ENCODE results near the gene SLC9A9.

Gene SLC9A9

DNA sequence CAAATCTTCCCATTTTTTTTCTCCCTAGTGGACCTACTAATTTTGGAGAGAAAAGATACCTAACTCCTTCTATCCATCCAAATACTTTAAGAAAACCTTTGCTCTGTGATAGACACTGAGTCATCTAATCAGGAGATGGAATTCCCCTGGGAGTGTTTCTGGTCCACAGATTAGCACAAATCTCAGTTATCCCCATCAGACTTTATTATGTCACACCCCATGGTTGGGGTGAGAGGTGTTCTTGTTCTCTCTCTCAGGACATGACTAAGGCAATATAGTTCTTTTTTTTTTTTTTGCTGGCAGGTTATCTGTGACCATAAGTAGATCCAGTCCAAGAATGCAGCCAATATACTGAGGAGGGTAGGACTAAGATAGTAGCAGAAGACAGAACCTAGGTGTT is 15.8 kb downstream of the SLC9A9 start:
- no peaks in the 10 kb centered on the region for H3K79me1 ChIP-seq (ENCODE audit: low read length)
- H3K4me1 ChIP-seq (ENCODE audit: control insufficient read depth in 1 of 2, insufficient read depth in 2 of 2, low read length in 2 of 2), result no peaks in the 10 kb centered on the region
- H3K23ac ChIP-seq (ENCODE audit: low read length), result no peak overlapping the region
- no peak overlapping the region for H3K4ac ChIP-seq (ENCODE audit: low read depth, low read length)
- no peaks in the 10 kb centered on the region for H3K79me2 ChIP-seq (ENCODE audit: control insufficient read depth, insufficient read depth, low read length, poor library complexity)
- H4K91ac ChIP-seq (ENCODE audit: low read depth, low read length), result no peak overlapping the region
- no peak overlapping the region for H2BK5ac ChIP-seq (ENCODE audit: low read depth, low read length, poor library complexity)
- no peak overlapping the region for H3K4me2 ChIP-seq (ENCODE audit: low read length)
- no peak overlapping the region for H2BK120ac ChIP-seq (ENCODE audit: insufficient read depth, low read length, poor library complexity)
- H2BK12ac ChIP-seq (ENCODE audit: low read length), result no peak overlapping the region
- H3K18ac ChIP-seq (ENCODE audit: low read length), result no peak overlapping the region
- no peak overlapping the region for H4K8ac ChIP-seq (ENCODE audit: low read depth, low read length)
- H3K4me3 ChIP-seq (ENCODE audit: low read depth, low read length), result no peak overlapping the region
- H3K9me3 ChIP-seq (ENCODE audit: insufficient read depth, low read depth, low read length), result no peaks in the 10 kb centered on the region
- H3K14ac ChIP-seq (ENCODE audit: low read length), result no peak overlapping the region
- H3K27me3 ChIP-seq (ENCODE audit: insufficient read depth, low read length), result no peaks in the 10 kb centered on the region
- H3K9ac ChIP-seq (ENCODE audit: low read length), result no peak overlapping the region
- no peak overlapping the region for H2AFZ ChIP-seq (ENCODE audit: insufficient read depth, low read length, poor library complexity)
- no peak overlapping the region for H2AK5ac ChIP-seq (ENCODE audit: low read length)
- H4K12ac ChIP-seq (ENCODE audit: low read depth, low read length), result no peak overlapping the region
- H3K27ac ChIP-seq (ENCODE audit: low read depth, low read length), result no peak overlapping the region
- DNase-seq, result peak in 1 of 2 donors; percentile 21
- no peaks in the 10 kb centered on the region for H3K36me3 ChIP-seq (ENCODE audit: control insufficient read depth in 1 of 2, insufficient read depth in 2 of 2, low read length in 2 of 2)

DNA sequence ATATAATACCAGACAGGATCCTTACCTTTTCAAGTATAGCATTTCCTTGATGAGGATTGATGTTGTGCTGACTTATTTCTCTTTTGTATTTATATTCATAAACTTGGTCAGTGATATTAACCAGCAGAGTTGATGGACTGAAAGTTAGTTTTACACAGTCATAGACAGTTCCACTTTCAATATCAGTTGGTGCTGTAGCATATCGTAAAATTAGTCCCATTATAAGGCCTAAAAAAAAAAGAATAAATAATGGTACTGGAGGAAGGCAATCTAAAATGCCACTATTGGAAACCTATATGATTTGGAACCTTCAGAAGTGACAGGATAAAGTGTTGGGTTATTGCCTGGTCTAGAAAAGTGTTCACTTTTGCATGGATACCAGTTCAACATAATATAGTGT is 16.3 kb downstream of the SLC9A9 start:
- Histone ChIP-seq H4K8ac (ENCODE audit: low read depth, low read length) (no peak overlapping the region), H2BK12ac (ENCODE audit: low read length) (no peak overlapping the region), H3K14ac (ENCODE audit: low read length) (no peak overlapping the region), H3K4me2 (ENCODE audit: low read length) (no peak overlapping the region), H4K91ac (ENCODE audit: low read depth, low read length) (no peak overlapping the region), H2BK120ac (ENCODE audit: insufficient read depth, low read length, poor library complexity) (no peak overlapping the region), H2AK5ac (ENCODE audit: low read length) (no peak overlapping the region), H3K79me1 (ENCODE audit: low read length) (no peaks in the 10 kb centered on the region), H3K4me3 (ENCODE audit: low read depth, low read length) (no peak overlapping the region), H3K27ac (ENCODE audit: low read depth, low read length) (no peak overlapping the region), H3K9ac (ENCODE audit: low read length) (no peak overlapping the region), H3K18ac (ENCODE audit: low read length) (no peak overlapping the region), H3K4me1 (ENCODE audit: control insufficient read depth in 1 of 2, insufficient read depth in 2 of 2, low read length in 2 of 2) (no peaks in the 10 kb centered on the region), H2BK5ac (ENCODE audit: low read depth, low read length, poor library complexity) (no peak overlapping the region), H3K79me2 (ENCODE audit: control insufficient read depth, insufficient read depth, low read length, poor library complexity) (no peaks in the 10 kb centered on the region), H3K27me3 (ENCODE audit: insufficient read depth, low read length) (no peaks in the 10 kb centered on the region), H3K4ac (ENCODE audit: low read depth, low read length) (no peak overlapping the region), H4K12ac (ENCODE audit: low read depth, low read length) (no peak overlapping the region), H2AFZ (ENCODE audit: insufficient read depth, low read length, poor library complexity) (no peak overlapping the region), H3K23ac (ENCODE audit: low read length) (no peak overlapping the region), H3K9me3 (ENCODE audit: insufficient read depth, low read depth, low read length) (no peaks in the 10 kb centered on the region), H3K36me3 (ENCODE audit: control insufficient read depth in 1 of 2, insufficient read depth in 2 of 2, low read length in 2 of 2) (no peaks in the 10 kb centered on the region)
- no peak for DNase-seq
- WGBS (ENCODE audit: extremely low coverage, insufficient coverage, insufficient read length), result no CpG with 5 or more reads among the region's 1 CpG

DNA sequence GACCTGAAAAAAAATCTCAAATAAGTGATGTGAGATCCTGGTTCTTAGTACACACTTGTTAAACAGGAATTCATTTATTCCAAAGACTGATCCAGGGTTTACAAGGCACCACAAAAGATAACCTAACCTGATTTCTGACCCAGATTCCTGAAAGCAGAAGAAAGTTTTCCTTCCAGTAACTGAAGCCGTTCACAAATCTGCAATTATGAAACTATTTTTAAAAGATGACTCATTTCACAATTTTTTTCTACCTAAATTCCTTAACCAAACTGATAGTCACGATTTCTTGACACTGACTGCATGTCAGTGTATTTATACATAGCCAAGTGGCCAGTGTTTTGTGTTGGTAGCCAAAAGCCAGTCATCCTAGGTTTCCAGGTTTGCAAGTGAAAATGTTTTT is 17.1 kb downstream of the SLC9A9 start:
- Histone ChIP-seq H4K91ac (ENCODE audit: low read depth, low read length) (no peak overlapping the region), H3K4ac (ENCODE audit: low read depth, low read length) (no peak overlapping the region), H3K9ac (ENCODE audit: low read length) (no peak overlapping the region), H3K4me1 (ENCODE audit: control insufficient read depth in 1 of 2, insufficient read depth in 2 of 2, low read length in 2 of 2) (no peaks in the 10 kb centered on the region), H2BK12ac (ENCODE audit: low read length) (no peak overlapping the region), H3K36me3 (ENCODE audit: control insufficient read depth in 1 of 2, insufficient read depth in 2 of 2, low read length in 2 of 2) (no peaks in the 10 kb centered on the region), H3K18ac (ENCODE audit: low read length) (no peak overlapping the region), H3K27ac (ENCODE audit: low read depth, low read length) (no peak overlapping the region), H2AFZ (ENCODE audit: insufficient read depth, low read length, poor library complexity) (no peak overlapping the region), H3K4me2 (ENCODE audit: low read length) (no peak overlapping the region), H3K23ac (ENCODE audit: low read length) (no peak overlapping the region), H3K4me3 (ENCODE audit: low read depth, low read length) (no peak overlapping the region), H3K9me3 (ENCODE audit: insufficient read depth, low read depth, low read length) (no peaks in the 10 kb centered on the region), H3K79me1 (ENCODE audit: low read length) (no peaks in the 10 kb centered on the region), H3K14ac (ENCODE audit: low read length) (no peak overlapping the region), H2AK5ac (ENCODE audit: low read length) (no peak overlapping the region), H2BK120ac (ENCODE audit: insufficient read depth, low read length, poor library complexity) (no peak overlapping the region), H4K8ac (ENCODE audit: low read depth, low read length) (no peak overlapping the region), H4K12ac (ENCODE audit: low read depth, low read length) (no peak overlapping the region), H3K79me2 (ENCODE audit: control insufficient read depth, insufficient read depth, low read length, poor library complexity) (no peaks in the 10 kb centered on the region), H2BK5ac (ENCODE audit: low read depth, low read length, poor library complexity) (no peak overlapping the region), H3K27me3 (ENCODE audit: insufficient read depth, low read length) (no peaks in the 10 kb centered on the region)
- peak in 1 of 2 donors; percentile 77 for DNase-seq
- WGBS (ENCODE audit: extremely low coverage, insufficient coverage, insufficient read length), result no CpG with 5 or more reads among the region's 2 CpGs

DNA sequence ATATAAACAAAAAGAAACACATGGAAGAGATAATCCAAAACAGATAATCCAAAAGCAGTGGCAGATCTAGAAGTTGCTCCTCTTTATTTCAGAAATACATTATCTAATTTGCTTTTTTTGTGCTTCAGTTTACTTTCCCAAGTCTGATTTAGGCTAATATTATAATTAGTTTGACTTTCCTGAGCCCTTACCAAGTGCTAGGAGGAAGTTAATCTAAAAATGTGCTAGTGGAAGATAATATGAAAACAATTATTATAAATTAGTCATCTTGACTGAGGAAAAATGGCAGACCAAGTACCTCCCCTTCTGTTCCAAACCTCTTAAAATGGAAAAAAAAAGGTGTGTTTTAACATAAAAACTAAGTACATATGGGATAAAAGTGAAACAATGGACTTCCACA is 17.5 kb downstream of the SLC9A9 start:
- H3K4me3 ChIP-seq (ENCODE audit: low read depth, low read length), result no peak overlapping the region
- H4K12ac ChIP-seq (ENCODE audit: low read depth, low read length), result no peak overlapping the region
- no peak overlapping the region for H3K27ac ChIP-seq (ENCODE audit: low read depth, low read length)
- H3K4ac ChIP-seq (ENCODE audit: low read depth, low read length), result no peak overlapping the region
- H3K9me3 ChIP-seq (ENCODE audit: insufficient read depth, low read depth, low read length), result no peaks in the 10 kb centered on the region
- no peak overlapping the region for H4K8ac ChIP-seq (ENCODE audit: low read depth, low read length)
- H2BK12ac ChIP-seq (ENCODE audit: low read length), result no peak overlapping the region
- H3K14ac ChIP-seq (ENCODE audit: low read length), result no peak overlapping the region
- H2BK120ac ChIP-seq (ENCODE audit: insufficient read depth, low read length, poor library complexity), result no peak overlapping the region
- no peak overlapping the region for H2BK5ac ChIP-seq (ENCODE audit: low read depth, low read length, poor library complexity)
- no peaks in the 10 kb centered on the region for H3K27me3 ChIP-seq (ENCODE audit: insufficient read depth, low read length)
- H3K18ac ChIP-seq (ENCODE audit: low read length), result no peak overlapping the region
- H3K79me1 ChIP-seq (ENCODE audit: low read length), result no peaks in the 10 kb centered on the region
- DNase-seq, result no peak
- no peak overlapping the region for H2AFZ ChIP-seq (ENCODE audit: insufficient read depth, low read length, poor library complexity)
- H3K9ac ChIP-seq (ENCODE audit: low read length), result no peak overlapping the region
- H3K4me1 ChIP-seq (ENCODE audit: control insufficient read depth in 1 of 2, insufficient read depth in 2 of 2, low read length in 2 of 2), result no peaks in the 10 kb centered on the region
- H3K23ac ChIP-seq (ENCODE audit: low read length), result no peak overlapping the region
- no peak overlapping the region for H3K4me2 ChIP-seq (ENCODE audit: low read length)
- no peaks in the 10 kb centered on the region for H3K79me2 ChIP-seq (ENCODE audit: control insufficient read depth, insufficient read depth, low read length, poor library complexity)
- no peak overlapping the region for H2AK5ac ChIP-seq (ENCODE audit: low read length)
- no peaks in the 10 kb centered on the region for H3K36me3 ChIP-seq (ENCODE audit: control insufficient read depth in 1 of 2, insufficient read depth in 2 of 2, low read length in 2 of 2)
- no peak overlapping the region for H4K91ac ChIP-seq (ENCODE audit: low read depth, low read length)

DNA sequence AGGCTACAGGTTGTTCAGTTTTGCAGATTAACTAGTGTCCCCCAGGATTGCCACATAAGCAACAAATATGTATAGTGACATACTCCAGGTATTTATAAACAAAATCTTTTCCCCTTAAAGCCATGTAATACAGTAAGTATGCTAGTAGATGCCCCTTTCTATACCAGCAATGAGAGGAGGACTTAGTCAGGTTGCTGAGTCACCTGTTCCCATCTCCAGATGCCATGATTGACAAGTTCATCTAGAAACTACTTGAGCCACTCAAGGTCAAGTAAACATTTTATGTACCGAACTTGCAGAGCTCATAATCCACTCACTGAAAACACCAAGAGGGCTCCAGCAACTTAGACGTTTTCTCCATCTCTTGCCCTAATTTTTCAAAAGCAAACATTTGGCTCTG is 18.2 kb downstream of the SLC9A9 start:
- H3K4ac ChIP-seq (ENCODE audit: low read depth, low read length), result no peak overlapping the region
- no CpG with 5 or more reads among the region's 2 CpGs for WGBS (ENCODE audit: extremely low coverage, insufficient coverage, insufficient read length)
- no peak overlapping the region for H3K23ac ChIP-seq (ENCODE audit: low read length)
- no peak overlapping the region for H2AFZ ChIP-seq (ENCODE audit: insufficient read depth, low read length, poor library complexity)
- no peak overlapping the region for H3K18ac ChIP-seq (ENCODE audit: low read length)
- H4K12ac ChIP-seq (ENCODE audit: low read depth, low read length), result no peak overlapping the region
- no peak overlapping the region for H2AK5ac ChIP-seq (ENCODE audit: low read length)
- no peak overlapping the region for H2BK5ac ChIP-seq (ENCODE audit: low read depth, low read length, poor library complexity)
- H3K27ac ChIP-seq (ENCODE audit: low read depth, low read length), result no peak overlapping the region
- H3K14ac ChIP-seq (ENCODE audit: low read length), result no peak overlapping the region
- H3K27me3 ChIP-seq (ENCODE audit: insufficient read depth, low read length), result no peaks in the 10 kb centered on the region
- H2BK120ac ChIP-seq (ENCODE audit: insufficient read depth, low read length, poor library complexity), result no peak overlapping the region
- H4K8ac ChIP-seq (ENCODE audit: low read depth, low read length), result no peak overlapping the region
- DNase-seq, result no peak
- no peaks in the 10 kb centered on the region for H3K79me1 ChIP-seq (ENCODE audit: low read length)
- no peaks in the 10 kb centered on the region for H3K79me2 ChIP-seq (ENCODE audit: control insufficient read depth, insufficient read depth, low read length, poor library complexity)
- no peak overlapping the region for H2BK12ac ChIP-seq (ENCODE audit: low read length)
- no peak overlapping the region for H3K4me3 ChIP-seq (ENCODE audit: low read depth, low read length)
- H4K91ac ChIP-seq (ENCODE audit: low read depth, low read length), result no peak overlapping the region
- no peaks in the 10 kb centered on the region for H3K36me3 ChIP-seq (ENCODE audit: control insufficient read depth in 1 of 2, insufficient read depth in 2 of 2, low read length in 2 of 2)
- no peak overlapping the region for H3K4me2 ChIP-seq (ENCODE audit: low read length)
- no peaks in the 10 kb centered on the region for H3K9me3 ChIP-seq (ENCODE audit: insufficient read depth, low read depth, low read length)
- H3K4me1 ChIP-seq (ENCODE audit: control insufficient read depth in 1 of 2, insufficient read depth in 2 of 2, low read length in 2 of 2), result no peaks in the 10 kb centered on the region
- H3K9ac ChIP-seq (ENCODE audit: low read length), result no peak overlapping the region
